Liver (tissue), 9 donors: ENCODE results near the gene WHRN. TPM values are rescaled to one million over a fixed set of nuclear protein-coding genes. Genes with fewer than 3 reads are reported as not detected.

ENCODE experiments used
- DNase-seq: peaks from one replicate; pipeline ENCODE4 v3.0.0-alpha.2; 2017; ENCODE audit warnings: low spot score
- H3K27ac ChIP-seq, 2 donors: one replicate each; pipeline ENCODE4 v1.7.0; 2013; ENCODE audit warnings: inconsistent platforms in 2 of 2, low read length in 2 of 2, control low read depth in 1 of 2, low read depth in 1 of 2, mild to moderate bottlenecking in 1 of 2
- H3K27me3 ChIP-seq, 4 donors: one replicate each; pipeline versions ENCODE4 v1.6.1 to v1.7.0; 2013; ENCODE audit warnings: low read length in 3 of 4, inconsistent platforms in 1 of 4, mild to moderate bottlenecking in 1 of 4, moderate library complexity in 1 of 4; ENCODE audit not compliant: control insufficient read depth in 4 of 4, insufficient read depth in 4 of 4
- H3K36me3 ChIP-seq, 4 donors: one replicate each; pipeline versions ENCODE4 v1.6.1 to v1.7.0; 2013; ENCODE audit warnings: low read length in 3 of 4, mild to moderate bottlenecking in 3 of 4, low read depth in 1 of 4, moderate library complexity in 1 of 4; ENCODE audit not compliant: control insufficient read depth in 4 of 4, insufficient read depth in 3 of 4
- H3K4me1 ChIP-seq, 4 donors: one replicate each; pipeline versions ENCODE4 v1.6.1 to v1.7.0; 2013; ENCODE audit warnings: low read length in 3 of 4, mild to moderate bottlenecking in 3 of 4, moderate library complexity in 1 of 4; ENCODE audit not compliant: control insufficient read depth in 4 of 4, insufficient read depth in 4 of 4
- H3K4me3 ChIP-seq, 3 donors: one replicate each; pipeline versions ENCODE4 v1.6.1 to v1.7.0; 2013; ENCODE audit warnings: low read length in 3 of 3, control low read depth in 1 of 3, low read depth in 1 of 3, mild to moderate bottlenecking in 1 of 3
- H3K9ac ChIP-seq, 2 donors: one replicate each; pipeline ENCODE4 v1.7.0; 2013; ENCODE audit warnings: low read length in 2 of 2, mild to moderate bottlenecking in 2 of 2, moderate library complexity in 2 of 2, control low read depth in 1 of 2, low read depth in 1 of 2
- H3K9me3 ChIP-seq, 4 donors: one replicate each; pipeline versions ENCODE4 v1.6.1 to v1.7.0; 2013; ENCODE audit warnings: low read length in 3 of 4; ENCODE audit not compliant: control insufficient read depth in 4 of 4
- EGR1 ChIP-seq, 2 donors: IDR thresholded peaks; 2 replicates each; pipeline ENCODE4 v1.6.1; 2016 to 2018; ENCODE audit warnings: antibody characterized with exemption in 2 of 2, low read depth in 2 of 2
- FOXA1 ChIP-seq: IDR thresholded peaks from 2 replicates; pipeline ENCODE4 v1.6.1; 2016; ENCODE audit warnings: antibody characterized with exemption
- FOXA2 ChIP-seq: IDR thresholded peaks from 2 replicates; pipeline ENCODE4 v1.6.1; 2016; ENCODE audit warnings: antibody characterized with exemption
- GABPA ChIP-seq, 2 donors: IDR thresholded peaks in 1 of 2; conservative IDR thresholded peaks in 1 of 2; 2 replicates each; pipeline ENCODE4 v1.6.1; 2016; ENCODE audit warnings: antibody characterized with exemption in 2 of 2, mild to moderate bottlenecking in 1 of 2, moderate library complexity in 1 of 2
- HNF4A ChIP-seq, 2 donors: conservative IDR thresholded peaks; 2 replicates each; pipeline ENCODE4 v1.6.1; 2016; ENCODE audit warnings: antibody characterized with exemption in 2 of 2, mild to moderate bottlenecking in 2 of 2
- HNF4G ChIP-seq: IDR thresholded peaks from 2 replicates; pipeline ENCODE4 v1.6.1; 2016; ENCODE audit warnings: antibody characterized with exemption
- JUND ChIP-seq, 2 donors: IDR thresholded peaks; 2 replicates each; pipeline ENCODE4 v1.6.1; 2016; ENCODE audit warnings: antibody characterized with exemption in 2 of 2
- MAX ChIP-seq: IDR thresholded peaks from 2 replicates; pipeline ENCODE4 v1.6.1; 2016; ENCODE audit warnings: antibody characterized with exemption
- NR2F2 ChIP-seq: IDR thresholded peaks from 2 replicates; pipeline ENCODE4 v1.6.1; 2016; ENCODE audit warnings: antibody characterized with exemption
- RAD21 ChIP-seq, 2 donors: IDR thresholded peaks; 2 replicates each; pipeline ENCODE4 v1.6.1; 2016; ENCODE audit warnings: antibody characterized with exemption in 2 of 2, mild to moderate bottlenecking in 2 of 2
- RXRA ChIP-seq, 2 donors: IDR thresholded peaks; 2 replicates each; pipeline ENCODE4 v1.6.1; 2017 to 2018; ENCODE audit warnings: antibody characterized with exemption in 2 of 2, mild to moderate bottlenecking in 1 of 2
- TAF1 ChIP-seq: conservative IDR thresholded peaks from 2 replicates; pipeline ENCODE4 v1.6.1; 2016; ENCODE audit warnings: antibody characterized with exemption, mild to moderate bottlenecking
- YY1 ChIP-seq: IDR thresholded peaks from 2 replicates; pipeline ENCODE4 v1.6.1; 2016; ENCODE audit warnings: antibody characterized with exemption, mild to moderate bottlenecking
- ZBTB33 ChIP-seq: IDR thresholded peaks from 2 replicates; pipeline ENCODE4 v1.6.1; 2016; ENCODE audit warnings: antibody characterized with exemption
- WGBS: extraction: QIAGEN DNeasy Blood & Tissue Kit; methylation state at CpG from one replicate; pipeline ENCODE4 v1.1.7; 2013; 5-methylcytosine and 5-hydroxymethylcytosine counted together
- polyA plus RNA-seq, 2 donors: library from polyadenylated mRNA; stranded (reverse) in 1 of 2; unstranded in 1 of 2; fragments of 200-250 nt in 1 of 2; fragments of >200 nt in 1 of 2; fragmentation: Nextera tagmentation in 1 of 2; extraction: Ambion mirVana in 1 of 2; gene quantifications; one replicate each; pipeline versions ENCODE4 v1.2.1 to v1.2.3, GENCODE V29; 2013 to 2015
- total RNA-seq, 2 donors: library from RNA; depleted of rRNA; stranded (reverse); fragments of >200 nt; gene quantifications; one replicate each; pipeline ENCODE4 v1.2.3, GENCODE V29; 2014
- TF ChIP-seq, protein P1 (sequence below): IDR thresholded peaks from 2 replicates; pipeline ENCODE4 v1.6.1; 2016; ENCODE audit warnings: antibody characterized with exemption
- TF ChIP-seq, protein P2 (sequence below): IDR thresholded peaks from 2 replicates; pipeline ENCODE4 v1.6.1; 2016; ENCODE audit warnings: antibody characterized with exemption, mild to moderate bottlenecking
- TF ChIP-seq, protein P3 (sequence below): fragments of 150-350 bp; IDR thresholded peaks from 2 replicates; pipeline ENCODE4 v1.5.1; 2017; ENCODE audit warnings: improper control_type of control experiment, low read depth, low read length; ENCODE audit not compliant: missing input control
- donor health status: healthy.
- donor health status: healthy.
- donor health status: healthy.
- donor health status: healthy.
- donor health status: healthy.

The WHRN gene
- total and polyA plus RNA-seq, 4 donors, result 0.42 to 1.9 (median 0.88) TPM

GRCh38 chr9:114464281-114465051 lies 40.8 kb downstream of the WHRN start:
- H3K4me1 ChIP-seq, result peaks cover 0 to 5% (median 2%) of the 10 kb centered on the region in 4 donors
- no peak overlapping the region for H3K4me3 ChIP-seq
- 91% methylated on average over 5 of the region's 5 CpGs for WGBS
- H3K9me3 ChIP-seq, result no peaks in the 10 kb centered on the region
- TF ChIP-seq YY1 (no peak), HNF4A (conservative IDR thresholded peaks at IDR 0.05) (no peak), FOXA1 (no peak), TAF1 (no peak), HNF4G (no peak), NR2F2 (no peak), RXRA (IDR thresholded peaks at IDR 0.05) (no peak), RAD21 (IDR thresholded peaks at IDR 0.05) (no peak), JUND (IDR thresholded peaks at IDR 0.05) (no peak), FOXA2 (no peak), GABPA (IDR thresholded peaks at IDR 0.05 in 1 of 2, conservative IDR thresholded peaks at IDR 0.05 in 1 of 2) (no peak), MAX (no peak), ZBTB33 (no peak), EGR1 (IDR thresholded peaks at IDR 0.05; ENCODE audit: low read depth in 2 of 2) (no peak)
- TF ChIP-seq, protein P1, sequence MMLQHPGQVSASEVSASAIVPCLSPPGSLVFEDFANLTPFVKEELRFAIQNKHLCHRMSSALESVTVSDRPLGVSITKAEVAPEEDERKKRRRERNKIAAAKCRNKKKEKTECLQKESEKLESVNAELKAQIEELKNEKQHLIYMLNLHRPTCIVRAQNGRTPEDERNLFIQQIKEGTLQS, result no peak
- TF ChIP-seq, protein P2, sequence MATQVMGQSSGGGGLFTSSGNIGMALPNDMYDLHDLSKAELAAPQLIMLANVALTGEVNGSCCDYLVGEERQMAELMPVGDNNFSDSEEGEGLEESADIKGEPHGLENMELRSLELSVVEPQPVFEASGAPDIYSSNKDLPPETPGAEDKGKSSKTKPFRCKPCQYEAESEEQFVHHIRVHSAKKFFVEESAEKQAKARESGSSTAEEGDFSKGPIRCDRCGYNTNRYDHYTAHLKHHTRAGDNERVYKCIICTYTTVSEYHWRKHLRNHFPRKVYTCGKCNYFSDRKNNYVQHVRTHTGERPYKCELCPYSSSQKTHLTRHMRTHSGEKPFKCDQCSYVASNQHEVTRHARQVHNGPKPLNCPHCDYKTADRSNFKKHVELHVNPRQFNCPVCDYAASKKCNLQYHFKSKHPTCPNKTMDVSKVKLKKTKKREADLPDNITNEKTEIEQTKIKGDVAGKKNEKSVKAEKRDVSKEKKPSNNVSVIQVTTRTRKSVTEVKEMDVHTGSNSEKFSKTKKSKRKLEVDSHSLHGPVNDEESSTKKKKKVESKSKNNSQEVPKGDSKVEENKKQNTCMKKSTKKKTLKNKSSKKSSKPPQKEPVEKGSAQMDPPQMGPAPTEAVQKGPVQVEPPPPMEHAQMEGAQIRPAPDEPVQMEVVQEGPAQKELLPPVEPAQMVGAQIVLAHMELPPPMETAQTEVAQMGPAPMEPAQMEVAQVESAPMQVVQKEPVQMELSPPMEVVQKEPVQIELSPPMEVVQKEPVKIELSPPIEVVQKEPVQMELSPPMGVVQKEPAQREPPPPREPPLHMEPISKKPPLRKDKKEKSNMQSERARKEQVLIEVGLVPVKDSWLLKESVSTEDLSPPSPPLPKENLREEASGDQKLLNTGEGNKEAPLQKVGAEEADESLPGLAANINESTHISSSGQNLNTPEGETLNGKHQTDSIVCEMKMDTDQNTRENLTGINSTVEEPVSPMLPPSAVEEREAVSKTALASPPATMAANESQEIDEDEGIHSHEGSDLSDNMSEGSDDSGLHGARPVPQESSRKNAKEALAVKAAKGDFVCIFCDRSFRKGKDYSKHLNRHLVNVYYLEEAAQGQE, result no peak
- TF ChIP-seq, protein P3, sequence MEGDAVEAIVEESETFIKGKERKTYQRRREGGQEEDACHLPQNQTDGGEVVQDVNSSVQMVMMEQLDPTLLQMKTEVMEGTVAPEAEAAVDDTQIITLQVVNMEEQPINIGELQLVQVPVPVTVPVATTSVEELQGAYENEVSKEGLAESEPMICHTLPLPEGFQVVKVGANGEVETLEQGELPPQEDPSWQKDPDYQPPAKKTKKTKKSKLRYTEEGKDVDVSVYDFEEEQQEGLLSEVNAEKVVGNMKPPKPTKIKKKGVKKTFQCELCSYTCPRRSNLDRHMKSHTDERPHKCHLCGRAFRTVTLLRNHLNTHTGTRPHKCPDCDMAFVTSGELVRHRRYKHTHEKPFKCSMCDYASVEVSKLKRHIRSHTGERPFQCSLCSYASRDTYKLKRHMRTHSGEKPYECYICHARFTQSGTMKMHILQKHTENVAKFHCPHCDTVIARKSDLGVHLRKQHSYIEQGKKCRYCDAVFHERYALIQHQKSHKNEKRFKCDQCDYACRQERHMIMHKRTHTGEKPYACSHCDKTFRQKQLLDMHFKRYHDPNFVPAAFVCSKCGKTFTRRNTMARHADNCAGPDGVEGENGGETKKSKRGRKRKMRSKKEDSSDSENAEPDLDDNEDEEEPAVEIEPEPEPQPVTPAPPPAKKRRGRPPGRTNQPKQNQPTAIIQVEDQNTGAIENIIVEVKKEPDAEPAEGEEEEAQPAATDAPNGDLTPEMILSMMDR, result no peak
- no peak overlapping the region for H3K9ac ChIP-seq
- no peak for DNase-seq
- no peak overlapping the region for H3K27ac ChIP-seq
- H3K36me3 ChIP-seq, result no peaks in the 10 kb centered on the region
- H3K27me3 ChIP-seq, result no peaks in the 10 kb centered on the region
